Measurements from ENCODE around the gene BAHCC1. TPM values are rescaled to one million over a fixed set of nuclear protein-coding genes. Genes with fewer than 3 reads are reported as not detected.

BAHCC1 gene
- polyA plus RNA-seq, 3 donors from 2014 or later, result 0.02 TPM; not detected in 2

DNA sequence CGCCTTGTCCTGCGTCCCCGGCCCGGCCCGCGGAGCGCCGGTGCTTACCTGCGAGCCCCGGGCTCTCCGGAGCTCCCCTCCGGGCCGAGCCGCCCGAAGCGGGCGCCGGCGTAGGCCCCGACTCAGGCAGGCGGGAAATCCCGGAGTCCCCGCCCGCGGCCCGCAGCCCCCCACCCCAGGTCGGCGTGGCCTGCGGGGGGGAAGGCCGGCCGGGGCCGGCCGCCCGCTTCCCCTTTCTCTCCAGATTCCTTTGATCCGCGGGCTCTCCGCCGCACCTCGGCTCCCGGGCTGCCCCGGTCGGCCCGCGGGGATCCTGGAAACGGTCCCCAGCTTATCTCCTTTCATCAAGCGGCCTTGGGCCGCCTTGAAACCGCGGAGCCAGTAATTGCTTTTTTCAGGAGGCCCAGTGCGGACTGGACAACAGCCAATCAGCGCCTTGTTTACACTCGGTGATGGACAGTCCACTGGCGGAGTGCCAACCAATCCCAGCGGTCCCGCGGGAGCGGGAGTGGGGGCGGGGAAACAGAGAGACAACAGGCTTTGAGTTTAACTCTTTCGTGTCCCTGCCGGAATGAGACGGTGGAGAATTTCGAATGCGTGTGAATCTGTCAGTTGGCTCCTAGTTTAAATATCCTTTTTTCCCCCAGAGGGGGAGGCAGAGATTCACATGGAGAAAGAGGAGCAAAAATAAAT is 1.4 kb upstream of the BAHCC1 start:
- peak; percentile 70 to 75 (median 73) for DNase-seq
- Mint-ChIP-seq H3K9me3 (no peaks in the 10 kb centered on the region), H3K27me3 (ENCODE audit: low read depth in 3 of 3) (peaks cover 35 to 59% (median 52%) of the 10 kb centered on the region in 3 donors)

DNA sequence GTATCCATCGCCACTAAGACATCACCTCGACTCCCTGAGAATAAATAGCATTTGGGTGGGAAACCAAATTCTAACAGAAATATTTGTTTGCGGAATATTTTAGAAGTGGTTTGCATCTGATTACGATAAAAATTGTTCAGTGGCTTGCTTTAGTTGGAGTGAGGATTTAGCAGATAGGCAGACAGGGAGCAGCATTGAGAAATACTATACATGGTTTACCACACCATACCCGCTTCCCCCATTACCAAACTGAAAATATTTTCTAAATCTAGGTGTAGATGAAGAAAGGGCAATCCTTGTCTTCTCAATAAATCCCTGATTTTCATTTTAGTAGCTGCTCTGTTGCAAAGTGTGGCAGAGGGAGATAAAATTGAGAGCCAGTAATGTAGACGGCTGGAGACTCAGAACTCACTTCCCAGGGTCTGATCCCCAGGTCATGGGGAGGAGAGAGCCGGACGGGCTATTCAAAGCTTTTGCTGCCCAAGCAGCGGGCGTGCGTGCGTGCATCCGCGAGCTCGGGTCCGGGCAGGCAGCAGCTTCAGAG is 808 bp upstream of the BAHCC1 start:
- H3K4me1 Mint-ChIP-seq, result peaks cover 31 to 33% of the 10 kb centered on the region in 2 donors
- no peaks in the 10 kb centered on the region for H3K36me3 Mint-ChIP-seq
- H3K9me3 Mint-ChIP-seq, result no peaks in the 10 kb centered on the region
- peaks cover 37 to 60% (median 55%) of the 10 kb centered on the region in 3 donors for H3K27me3 Mint-ChIP-seq (ENCODE audit: low read depth in 3 of 3)
- H3K27ac Mint-ChIP-seq, result peak overlapping the region in 4 of 6 donors; percentile 18 to 92 (median 38)
- DNase-seq, result no peak
- H3K4me3 Mint-ChIP-seq, result peak overlapping the region; percentile 64 to 93 (median 78)

More for the DNA sequence above, 1.4 kb upstream of the BAHCC1 start:
- H3K4me3 Mint-ChIP-seq, result peak overlapping the region; percentile 64 to 93 (median 78)
- H3K27ac Mint-ChIP-seq, result peak overlapping the region in 3 of 6 donors; percentile 18 to 92 (median 58)
- peaks cover 28 to 30% of the 10 kb centered on the region in 2 donors for H3K4me1 Mint-ChIP-seq
- H3K36me3 Mint-ChIP-seq, result no peaks in the 10 kb centered on the region

DNA sequence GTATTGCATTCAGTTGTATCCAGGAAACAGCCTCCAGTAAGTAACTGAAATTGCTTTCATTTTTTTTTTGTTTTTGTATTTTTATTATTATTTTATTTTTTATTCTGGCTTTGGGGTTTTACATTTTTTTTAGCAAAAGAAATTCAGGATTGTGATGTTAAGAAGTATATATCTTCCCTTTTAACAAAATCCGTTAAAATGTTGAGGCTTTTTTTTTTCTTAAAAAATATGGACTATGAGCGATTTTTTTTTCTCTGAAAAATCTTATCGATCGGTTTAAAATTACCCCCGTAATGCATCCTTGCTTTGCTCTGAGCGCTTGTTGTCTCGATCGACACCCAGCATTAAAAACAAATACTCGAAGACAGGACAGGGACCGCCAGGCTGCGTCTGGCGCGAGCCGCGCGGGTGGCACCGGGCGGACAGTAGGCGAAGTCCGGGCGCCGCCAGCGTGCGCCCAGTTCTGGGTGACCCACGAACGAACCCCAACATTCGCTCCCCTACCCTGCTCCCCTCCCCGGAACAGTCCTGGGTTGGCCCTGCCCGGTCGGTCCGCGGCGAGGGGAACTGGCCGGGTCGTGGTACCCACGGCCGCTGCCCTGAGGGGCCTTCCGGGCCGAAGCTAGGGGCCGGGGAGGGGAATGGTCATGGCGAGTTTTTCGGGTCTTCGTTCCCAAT is 482 bp downstream of the BAHCC1 start:
- no peak for DNase-seq
- Mint-ChIP-seq H3K27ac (peak overlapping the region in 4 of 6 donors; percentile 53 to 92 (median 80)), H3K4me1 (peaks cover 32 to 38% of the 10 kb centered on the region in 2 donors), H3K4me3 (peak overlapping the region; percentile 77 to 93 (median 82)), H3K9me3 (no peaks in the 10 kb centered on the region), H3K27me3 (ENCODE audit: low read depth in 3 of 3) (peaks cover 39 to 64% (median 57%) of the 10 kb centered on the region in 3 donors), H3K36me3 (no peaks in the 10 kb centered on the region)

DNA sequence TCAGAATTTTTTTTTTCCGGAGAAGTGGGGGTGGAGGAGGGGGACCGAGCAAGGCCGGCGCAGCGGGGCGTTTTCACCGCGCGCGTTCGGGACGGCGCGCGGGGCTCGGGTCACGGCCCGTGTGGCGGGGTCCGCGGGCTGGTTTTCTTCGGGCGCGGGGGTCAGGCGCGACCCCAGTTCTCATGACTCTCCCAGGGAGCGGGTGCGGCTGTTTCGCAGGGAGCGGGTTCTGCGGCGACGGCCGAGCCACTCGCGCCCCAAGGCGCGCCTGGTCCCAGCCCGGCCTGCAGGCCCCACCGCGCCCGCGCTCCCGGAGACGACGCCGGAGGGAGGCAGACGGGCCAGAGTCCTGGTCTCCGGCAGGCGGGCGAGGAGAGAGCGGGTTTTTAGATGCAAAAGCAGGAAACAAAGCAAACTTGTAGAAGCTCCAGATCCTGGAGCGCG is 1.0 kb downstream of the BAHCC1 start:
- peak overlapping the region in 4 of 5 donors; percentile 5 to 64 (median 48) for H3K4me3 Mint-ChIP-seq
- no peaks in the 10 kb centered on the region for H3K9me3 Mint-ChIP-seq
- H3K36me3 Mint-ChIP-seq, result no peaks in the 10 kb centered on the region
- H3K27me3 Mint-ChIP-seq (ENCODE audit: low read depth in 3 of 3), result peaks cover 41 to 66% (median 55%) of the 10 kb centered on the region in 3 donors
- peaks cover 32 to 38% of the 10 kb centered on the region in 2 donors for H3K4me1 Mint-ChIP-seq
- no peak for DNase-seq
- H3K27ac Mint-ChIP-seq, result peak overlapping the region in 1 of 6 donors; percentile 59

DNA sequence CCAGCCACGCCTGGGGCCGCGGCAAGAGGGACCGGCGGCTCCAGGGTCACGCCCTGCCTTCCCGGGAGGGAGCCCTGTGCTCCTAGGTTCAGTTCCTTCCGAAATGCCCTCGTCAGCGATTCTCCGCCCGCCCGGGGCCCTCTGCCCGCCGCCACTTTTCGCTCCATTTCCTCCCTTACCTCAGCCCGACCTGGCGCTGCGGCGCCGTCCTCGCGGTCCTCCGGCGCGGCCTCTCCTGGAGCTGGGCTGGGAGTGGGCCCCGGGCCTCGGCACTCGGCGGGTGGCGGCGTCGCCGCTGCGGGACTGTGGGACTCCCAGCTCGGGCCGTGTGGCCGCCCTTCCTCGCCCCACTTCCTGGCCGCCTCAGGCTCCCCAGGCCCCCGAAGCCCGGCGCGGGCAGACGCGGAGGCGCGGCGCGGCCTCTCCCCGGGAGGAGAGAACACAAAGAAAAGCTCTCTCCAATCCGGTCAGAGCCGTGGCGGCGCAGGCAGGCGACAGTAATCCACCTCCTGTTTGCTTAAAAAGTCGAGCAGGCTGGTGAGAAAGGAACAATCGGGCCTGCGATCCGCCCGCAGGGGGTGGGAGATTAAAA is 1.6 kb downstream of the BAHCC1 start:
- Mint-ChIP-seq H3K4me3 (peak overlapping the region; percentile 38 to 74 (median 68)), H3K4me1 (peaks cover 32 to 38% of the 10 kb centered on the region in 2 donors), H3K27ac (peak overlapping the region in 2 of 6 donors; percentile 40 to 59), H3K9me3 (no peaks in the 10 kb centered on the region), H3K36me3 (no peaks in the 10 kb centered on the region), H3K27me3 (ENCODE audit: low read depth in 3 of 3) (peaks cover 40 to 63% (median 54%) of the 10 kb centered on the region in 3 donors)
- peak; percentile 36 to 43 (median 41) for DNase-seq

DNA sequence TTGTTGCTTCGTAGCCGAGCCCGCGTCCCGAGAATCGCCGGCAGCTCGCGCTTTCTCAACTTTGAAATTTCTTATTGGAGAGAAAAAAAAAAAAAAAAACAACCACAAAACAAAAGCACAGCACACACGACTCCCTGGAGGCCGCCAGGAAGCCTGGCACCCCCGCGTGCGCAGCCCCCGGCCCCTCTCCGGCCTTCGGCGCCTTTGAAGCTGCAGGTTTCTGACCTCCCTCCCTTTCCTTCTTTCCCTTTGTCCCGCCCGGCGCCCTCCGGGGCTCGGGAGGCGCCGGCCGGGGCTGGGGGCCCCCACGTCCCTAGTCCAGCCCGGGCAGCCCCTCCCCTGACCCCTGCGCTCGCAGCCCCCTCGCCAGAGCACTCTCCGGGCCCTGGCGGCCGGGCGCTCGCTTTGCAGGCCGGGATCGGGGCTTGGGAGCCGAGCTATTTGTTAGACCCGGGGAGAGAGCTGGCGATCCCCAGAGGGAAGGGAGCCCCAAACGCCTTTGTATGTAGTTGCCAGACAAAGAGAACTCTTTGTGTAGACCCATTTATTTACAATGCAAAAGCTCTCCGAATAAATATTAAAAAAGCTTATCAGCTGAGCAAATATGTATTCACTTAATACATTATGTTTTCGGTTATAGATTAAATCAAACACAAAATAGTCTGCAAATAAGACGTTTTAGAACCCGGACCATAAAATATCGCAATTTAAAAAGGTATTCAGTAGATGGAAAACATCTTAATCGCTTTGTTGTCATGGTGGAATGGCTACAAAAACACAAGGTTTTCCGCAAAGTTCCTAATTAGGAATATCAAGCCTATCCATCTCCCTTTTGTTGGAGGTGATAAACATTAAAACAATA is 2.3 kb downstream of the BAHCC1 start:
- no peaks in the 10 kb centered on the region for H3K9me3 Mint-ChIP-seq

DNA sequence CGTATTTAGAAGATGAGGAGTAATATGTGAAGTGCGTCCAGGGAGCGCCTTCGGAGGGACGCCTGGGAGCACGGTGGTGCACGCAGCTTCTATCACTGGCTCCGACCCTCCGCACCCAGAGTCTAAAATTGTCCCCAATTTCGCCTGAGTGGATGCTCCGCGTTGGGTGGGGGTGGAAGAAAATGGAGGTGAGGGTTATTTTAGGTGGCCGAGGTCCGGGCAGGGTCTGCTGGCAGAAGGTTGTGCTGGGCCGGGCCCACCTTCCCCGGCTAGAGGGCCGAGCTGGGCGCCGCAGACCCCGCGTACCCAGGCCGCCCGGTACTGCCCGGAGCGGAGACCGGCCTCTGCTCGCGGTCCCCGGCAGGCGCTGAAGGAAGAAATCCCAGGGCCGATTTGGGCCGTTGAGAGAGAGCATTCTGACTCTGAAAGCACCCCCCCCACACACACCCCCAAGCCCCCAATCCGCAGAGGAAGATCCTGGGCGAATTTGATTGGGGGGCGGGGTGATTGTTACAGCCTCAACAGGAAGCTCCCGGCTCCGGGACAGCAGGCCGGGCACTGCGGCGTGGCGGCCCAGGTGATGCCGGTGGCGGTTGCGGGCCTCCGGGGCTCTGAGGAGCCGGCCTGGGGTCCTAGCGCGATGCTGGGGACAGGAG is 3.0 kb downstream of the BAHCC1 start:
- peak overlapping the region in 2 of 6 donors; percentile 24 to 59 for H3K27ac Mint-ChIP-seq
- peak overlapping the region; percentile 86 to 95 (median 87) for H3K4me3 Mint-ChIP-seq
- H3K4me1 Mint-ChIP-seq, result peaks cover 32 to 38% of the 10 kb centered on the region in 2 donors
- H3K36me3 Mint-ChIP-seq, result no peaks in the 10 kb centered on the region
- no peaks in the 10 kb centered on the region for H3K9me3 Mint-ChIP-seq
- DNase-seq, result no peak
- peaks cover 41 to 59% (median 58%) of the 10 kb centered on the region in 3 donors for H3K27me3 Mint-ChIP-seq (ENCODE audit: low read depth in 3 of 3)

More for the DNA sequence above, 2.3 kb downstream of the BAHCC1 start:
- no peak for DNase-seq
- Mint-ChIP-seq H3K27ac (peak overlapping the region in 2 of 6 donors; percentile 24 to 59), H3K4me1 (peaks cover 32 to 38% of the 10 kb centered on the region in 2 donors), H3K27me3 (ENCODE audit: low read depth in 3 of 3) (peaks cover 44 to 62% (median 59%) of the 10 kb centered on the region in 3 donors), H3K4me3 (peak overlapping the region; percentile 64 to 78 (median 68)), H3K36me3 (no peaks in the 10 kb centered on the region)

DNA sequence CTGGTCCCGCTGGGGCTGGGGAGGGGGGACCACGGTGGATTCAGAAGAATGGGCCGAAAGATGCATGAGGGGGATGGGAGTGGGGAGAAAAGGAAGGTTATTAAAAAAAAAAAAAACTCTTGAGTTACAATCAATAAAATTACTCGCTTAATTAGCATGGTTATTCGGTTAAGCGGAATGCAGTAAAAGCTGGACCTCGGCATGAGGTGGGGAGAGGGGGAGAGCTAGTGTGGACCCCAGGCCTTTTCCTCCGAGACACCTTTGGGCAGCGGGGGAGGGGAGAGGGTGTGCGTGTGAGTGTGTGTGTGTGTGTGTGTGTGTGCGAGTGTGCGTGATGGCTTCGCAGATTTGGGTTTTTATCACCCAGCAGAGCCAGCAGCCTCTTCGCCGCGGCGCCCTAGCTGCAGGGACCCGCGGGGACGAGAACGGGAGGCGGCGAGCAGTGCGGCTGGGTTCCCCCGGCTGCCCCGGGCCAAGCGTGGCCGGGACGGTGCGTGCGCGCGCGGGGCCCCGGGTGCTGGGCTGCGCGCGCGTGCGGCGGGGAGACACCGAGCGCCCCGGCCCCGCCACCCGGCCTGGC is 3.7 kb downstream of the BAHCC1 start:
- H3K9me3 Mint-ChIP-seq, result no peaks in the 10 kb centered on the region
- no peaks in the 10 kb centered on the region for H3K36me3 Mint-ChIP-seq
- H3K4me1 Mint-ChIP-seq, result peaks cover 31 to 36% of the 10 kb centered on the region in 2 donors
- H3K27me3 Mint-ChIP-seq (ENCODE audit: low read depth in 3 of 3), result peaks cover 39 to 58% (median 56%) of the 10 kb centered on the region in 3 donors
- peak overlapping the region in 2 of 6 donors; percentile 59 to 91 for H3K27ac Mint-ChIP-seq
- peak overlapping the region; percentile 86 to 95 (median 87) for H3K4me3 Mint-ChIP-seq
- no peak for DNase-seq

DNA sequence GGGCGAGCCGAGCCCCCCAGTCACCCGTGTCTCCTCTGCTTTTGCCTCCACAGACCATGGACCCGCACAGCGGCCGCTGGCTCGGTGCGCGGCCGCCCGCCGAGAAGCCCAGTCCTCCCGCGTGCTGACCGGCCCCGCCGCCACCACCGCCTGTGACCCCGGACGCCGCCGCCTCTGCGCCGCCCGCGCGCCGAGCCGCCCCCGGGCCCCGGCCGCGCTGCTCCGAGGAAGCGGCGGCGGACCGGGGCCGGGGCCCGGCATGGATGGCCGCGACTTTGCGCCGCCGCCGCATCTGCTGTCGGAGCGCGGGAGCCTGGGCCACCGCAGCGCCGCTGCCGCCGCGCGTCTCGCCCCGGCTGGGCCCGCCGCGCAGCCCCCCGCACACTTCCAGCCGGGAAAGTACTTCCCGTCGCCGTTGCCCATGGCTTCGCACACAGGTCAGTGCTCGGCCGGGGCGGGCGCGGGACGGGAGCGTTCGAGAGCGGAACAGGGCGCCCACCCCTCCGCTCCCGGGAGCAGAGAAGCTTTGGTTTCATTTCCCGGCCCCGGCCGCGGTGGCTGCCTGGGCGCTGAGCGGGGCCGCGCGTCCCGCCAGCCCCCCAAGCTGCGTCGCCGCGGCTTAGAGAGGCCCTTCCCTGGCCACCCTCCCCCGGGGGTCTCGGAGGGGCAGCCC is 4.4 kb downstream of the BAHCC1 start:
- no peaks in the 10 kb centered on the region for H3K36me3 Mint-ChIP-seq
- peak overlapping the region in 1 of 6 donors; percentile 49 for H3K27ac Mint-ChIP-seq
- no peak for DNase-seq
- peaks cover 32 to 53% (median 51%) of the 10 kb centered on the region in 3 donors for H3K27me3 Mint-ChIP-seq (ENCODE audit: low read depth in 3 of 3)
- peak overlapping the region in 4 of 5 donors; percentile 84 to 91 (median 86) for H3K4me3 Mint-ChIP-seq
- H3K4me1 Mint-ChIP-seq, result peaks cover 24 to 29% of the 10 kb centered on the region in 2 donors
- H3K9me3 Mint-ChIP-seq, result no peaks in the 10 kb centered on the region

DNA sequence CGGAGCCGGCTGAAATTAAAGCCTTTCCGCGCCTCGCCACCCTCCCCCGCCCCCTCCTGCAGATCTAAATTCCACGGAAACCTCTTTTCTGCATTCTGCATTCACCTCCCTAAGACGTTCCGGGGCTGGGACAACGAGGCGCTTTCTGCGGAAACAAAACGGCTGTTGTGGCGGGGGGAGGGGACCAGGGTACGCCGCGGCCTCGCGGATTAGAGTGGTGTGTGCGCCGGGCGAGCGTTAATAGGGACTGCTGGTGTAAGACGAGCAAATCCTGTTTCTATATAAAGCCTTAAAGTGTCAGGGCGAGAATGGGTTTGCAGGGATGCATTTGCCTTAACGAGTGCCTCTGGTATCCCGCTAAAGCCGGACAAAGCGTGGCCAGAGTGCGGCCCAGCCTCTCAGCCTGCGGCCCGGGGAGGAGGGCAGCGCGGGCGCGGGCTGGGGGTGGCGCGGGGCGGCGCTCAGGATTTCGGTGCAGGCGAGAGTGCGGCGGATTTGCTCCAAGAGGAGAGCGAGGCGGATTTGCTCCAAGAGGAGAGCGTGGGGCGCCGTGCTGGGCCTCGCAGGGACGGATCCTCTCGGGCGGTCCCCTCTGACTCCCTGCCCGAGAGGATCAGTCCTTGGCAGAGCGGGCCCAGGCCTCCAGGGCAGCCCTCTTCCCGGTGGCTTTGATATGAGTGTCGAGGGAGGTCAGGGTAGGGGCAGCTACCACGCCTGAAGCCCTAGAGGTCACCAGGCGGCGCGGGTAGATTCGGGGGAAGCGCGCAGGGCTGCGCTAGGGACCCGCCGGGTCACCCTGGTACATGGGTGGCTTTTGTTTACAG is 5.1 kb downstream of the BAHCC1 start:
- no peaks in the 10 kb centered on the region for H3K9me3 Mint-ChIP-seq
- H3K4me3 Mint-ChIP-seq, result peak overlapping the region; percentile 84 to 91 (median 86)
- H3K36me3 Mint-ChIP-seq, result no peaks in the 10 kb centered on the region
- no peak for DNase-seq
- peaks cover 26 to 47% (median 43%) of the 10 kb centered on the region in 3 donors for H3K27me3 Mint-ChIP-seq (ENCODE audit: low read depth in 3 of 3)
- H3K4me1 Mint-ChIP-seq, result peaks cover 17 to 22% of the 10 kb centered on the region in 2 donors
- peak overlapping the region in 3 of 6 donors; percentile 49 to 82 (median 50) for H3K27ac Mint-ChIP-seq

Data from immature natural killer cell (primary cell).